ENCODE measurements around the gene NEK9. TPM values are rescaled to one million over a fixed set of nuclear protein-coding genes. Genes with fewer than 3 reads are reported as not detected.

The NEK9 gene
- total RNA-seq, 4 donors from 2014 or later = 76.1 to 109 (median 94.4) TPM

GRCh38 chr14:75141062-75141461 is 14.2 kb upstream of the NEK9 start:
- Histone ChIP-seq H3K4me3 (no peak overlapping the region), H3K27me3 (no peaks in the 10 kb centered on the region), H3K27ac (peak overlapping the region; percentile 24 to 97 (median 78)), H3K36me3 (peaks cover 0 to 5% (median 0%) of the 10 kb centered on the region in 3 donors), H3K9me3 (no peaks in the 10 kb centered on the region), H3K4me1 (peaks cover 2 to 89% (median 64%) of the 10 kb centered on the region in 4 donors)
- DNase-seq (ENCODE audit: low spot score in 2 of 2) = no peak
- TF ChIP-seq EP300 (IDR thresholded peaks at IDR 0.05) (no peak), POLR2A (IDR thresholded peaks at IDR 0.05) (no peak)
- TF ChIP-seq, protein P1, sequence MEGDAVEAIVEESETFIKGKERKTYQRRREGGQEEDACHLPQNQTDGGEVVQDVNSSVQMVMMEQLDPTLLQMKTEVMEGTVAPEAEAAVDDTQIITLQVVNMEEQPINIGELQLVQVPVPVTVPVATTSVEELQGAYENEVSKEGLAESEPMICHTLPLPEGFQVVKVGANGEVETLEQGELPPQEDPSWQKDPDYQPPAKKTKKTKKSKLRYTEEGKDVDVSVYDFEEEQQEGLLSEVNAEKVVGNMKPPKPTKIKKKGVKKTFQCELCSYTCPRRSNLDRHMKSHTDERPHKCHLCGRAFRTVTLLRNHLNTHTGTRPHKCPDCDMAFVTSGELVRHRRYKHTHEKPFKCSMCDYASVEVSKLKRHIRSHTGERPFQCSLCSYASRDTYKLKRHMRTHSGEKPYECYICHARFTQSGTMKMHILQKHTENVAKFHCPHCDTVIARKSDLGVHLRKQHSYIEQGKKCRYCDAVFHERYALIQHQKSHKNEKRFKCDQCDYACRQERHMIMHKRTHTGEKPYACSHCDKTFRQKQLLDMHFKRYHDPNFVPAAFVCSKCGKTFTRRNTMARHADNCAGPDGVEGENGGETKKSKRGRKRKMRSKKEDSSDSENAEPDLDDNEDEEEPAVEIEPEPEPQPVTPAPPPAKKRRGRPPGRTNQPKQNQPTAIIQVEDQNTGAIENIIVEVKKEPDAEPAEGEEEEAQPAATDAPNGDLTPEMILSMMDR (IDR thresholded peaks at IDR 0.05) = no peak
- WGBS, 2 donors = 71 to 76% methylated on average over 2 of the region's 2 CpGs

- Histone ChIP-seq H3K9me3 (no peaks in the 10 kb centered on the region), H3K4me3 (no peak overlapping the region), H3K4me1 (peaks cover under 1 to 84% (median 60%) of the 10 kb centered on the region in 4 donors), H3K27ac (peak overlapping the region in 3 of 4 donors; percentile 67 to 97 (median 90)), H3K27me3 (no peaks in the 10 kb centered on the region), H3K36me3 (peaks cover 0 to 7% (median 0%) of the 10 kb centered on the region in 3 donors)
- DNase-seq (ENCODE audit: low spot score in 2 of 2) = no peak
- no peak for TF ChIP-seq EP300 (IDR thresholded peaks at IDR 0.05)
- TF ChIP-seq, protein P1 (IDR thresholded peaks at IDR 0.05) = no peak
- TF ChIP-seq POLR2A (IDR thresholded peaks at IDR 0.05) = no peak
- WGBS, 2 donors = 84 to 87% methylated on average over 2 of the region's 2 CpGs
Measured at GRCh38 chr14:75140620-75141019, 13.8 kb upstream of the NEK9 start.

DNA sequence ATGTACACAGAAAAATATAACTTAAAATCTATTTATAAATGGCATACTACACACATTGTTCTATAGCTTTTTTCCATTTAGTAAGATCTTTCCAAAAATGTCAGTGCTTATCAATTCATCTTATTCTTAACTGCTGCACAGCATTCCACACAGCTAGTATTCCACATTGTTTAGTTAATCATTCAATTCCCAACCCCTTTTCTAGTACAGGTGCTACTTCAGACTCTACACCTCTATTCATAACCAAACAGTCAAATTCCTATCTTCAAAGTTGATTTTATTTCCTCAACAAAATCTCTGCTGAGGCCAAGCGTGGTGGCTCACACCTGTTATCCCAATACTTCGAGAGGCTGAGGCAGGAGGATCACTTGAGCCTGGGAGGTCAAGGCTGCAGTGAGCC is 12.3 kb upstream of the NEK9 start:
- no peak for DNase-seq (ENCODE audit: low spot score in 2 of 2)
- TF ChIP-seq EP300 (IDR thresholded peaks at IDR 0.05) (no peak), POLR2A (IDR thresholded peaks at IDR 0.05) (no peak)
- TF ChIP-seq, protein P1 (IDR thresholded peaks at IDR 0.05) = no peak
- WGBS, 2 donors = 90 to 100% methylated on average over 2 of the region's 2 CpGs
- Histone ChIP-seq H3K9me3 (no peaks in the 10 kb centered on the region), H3K4me1 (peaks cover 0 to 70% (median 46%) of the 10 kb centered on the region in 4 donors), H3K36me3 (peaks cover 0 to 16% (median 2%) of the 10 kb centered on the region in 3 donors), H3K27me3 (no peaks in the 10 kb centered on the region), H3K27ac (peak overlapping the region; percentile 19 to 97 (median 78)), H3K4me3 (no peak overlapping the region)

DNA sequence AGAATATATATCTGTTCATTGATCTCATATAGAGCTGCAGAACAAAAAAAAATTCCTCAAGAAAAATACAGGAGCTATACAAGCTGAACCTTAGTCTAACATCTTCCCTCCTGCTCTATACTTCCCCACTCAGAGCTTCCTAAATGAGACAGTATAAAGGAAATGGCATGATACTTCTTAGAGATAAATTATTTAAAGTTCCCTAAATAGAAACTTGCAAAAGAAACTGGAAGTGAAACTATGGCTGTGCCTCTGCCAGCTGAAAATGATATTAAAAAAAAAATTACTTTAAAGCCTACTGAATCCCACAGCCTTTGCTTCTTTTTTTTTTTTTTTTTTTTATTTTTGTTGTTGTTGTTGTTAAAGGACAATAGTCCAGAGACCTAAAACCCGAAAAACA is 11.6 kb upstream of the NEK9 start:
- peak overlapping the region; percentile 19 to 97 (median 78) for H3K27ac ChIP-seq

DNA sequence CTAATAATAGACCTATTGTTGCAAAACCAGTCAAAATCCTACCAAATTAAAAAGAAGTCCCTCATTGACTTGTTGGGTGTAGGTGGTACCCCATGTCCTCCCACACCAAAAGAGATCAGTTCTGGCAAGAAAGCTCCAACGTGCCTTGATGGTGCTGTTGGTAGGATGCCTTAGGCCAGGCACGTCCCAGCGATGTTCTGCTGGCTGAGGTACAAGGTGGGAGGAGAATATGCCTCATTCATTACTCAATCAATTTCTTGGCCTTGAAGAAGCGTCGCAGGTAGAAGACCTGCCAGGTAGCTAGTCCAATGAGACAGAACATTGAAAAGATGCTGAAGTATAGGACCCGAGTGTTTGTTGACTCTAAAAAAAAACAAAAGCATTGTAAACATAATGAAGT is 7.8 kb upstream of the NEK9 start:
- TF ChIP-seq POLR2A (IDR thresholded peaks at IDR 0.05) = no peak
- no peak for DNase-seq (ENCODE audit: low spot score in 2 of 2)
- no peaks in the 10 kb centered on the region for H3K27me3 ChIP-seq
- H3K27ac ChIP-seq = peak overlapping the region in 3 of 4 donors; percentile 51 to 83 (median 82)
- H3K4me3 ChIP-seq = no peak overlapping the region
- H3K36me3 ChIP-seq = peaks cover 0 to 41% (median 8%) of the 10 kb centered on the region in 3 donors
- peaks cover 0 to 50% (median 19%) of the 10 kb centered on the region in 4 donors for H3K4me1 ChIP-seq
- H3K9me3 ChIP-seq = no peaks in the 10 kb centered on the region
- 77% methylated on average over 6 of the region's 6 CpGs for WGBS, 2 donors

More for the DNA sequence above, 11.6 kb upstream of the NEK9 start:
- Histone ChIP-seq H3K36me3 (peaks cover 0 to 23% (median 8%) of the 10 kb centered on the region in 3 donors), H3K9me3 (no peaks in the 10 kb centered on the region), H3K27me3 (no peaks in the 10 kb centered on the region), H3K4me3 (no peak overlapping the region), H3K4me1 (peaks cover 0 to 63% (median 41%) of the 10 kb centered on the region in 4 donors)
- no peak for TF ChIP-seq POLR2A (IDR thresholded peaks at IDR 0.05)
- peak in 1 of 2 donors; percentile 32 for TF ChIP-seq EP300 (IDR thresholded peaks at IDR 0.05)
- TF ChIP-seq, protein P1 (IDR thresholded peaks at IDR 0.05) = no peak
- 52 to 60% methylated on average over 1 of the region's 1 CpG for WGBS, 2 donors
- no peak for DNase-seq (ENCODE audit: low spot score in 2 of 2)
